Panc1 (cell line): ENCODE data around the gene CLNK. TPM values are rescaled to one million over a fixed set of nuclear protein-coding genes. Genes with fewer than 3 reads are reported as not detected.

Experiments
- ATAC-seq: fragments of 200-7000 bp; cut with Tn5 transposase; 2 replicates; pipeline ENCODE4 v1.9.1; 2020; ENCODE audit warnings: mild to moderate bottlenecking, moderate library complexity
- BruUV-seq: library from RNA; stranded (reverse); fragments of 400-500 nt; replicated peaks from 2 replicates; lab custom pipeline; 2021; lab: Mats Ljungman, UMichigan
- CTCF ChIA-PET: fragments of 300-600 bp; sonication (Branson Sonifier 250); formaldehyde crosslinking; loops from one replicate; lab custom pipeline; 2022; ENCODE audit warnings: antibody characterized with exemption; lab: Charles Lee
- POLR2A ChIA-PET: fragments of 300-600 bp; sonication (Branson Sonifier 250); formaldehyde crosslinking; loops from one replicate; lab custom pipeline; 2022; ENCODE audit warnings: antibody characterized with exemption; lab: Charles Lee
- DNase-seq: peaks from one replicate; pipeline ENCODE4 v3.0.0-alpha.2; 2010; ENCODE audit warnings: low read depth, low spot score
- H3K27ac ChIP-seq: 2 replicates; pipeline ENCODE4 v1.5.1; 2011; ENCODE audit warnings: mild to moderate bottlenecking, low read length, inconsistent platforms
- H3K27me3 ChIP-seq: fragments of 200-500 bp; sonication (Bioruptor generic); 2 replicates; pipeline ENCODE4 v1.6.0; 2014; ENCODE audit warnings: low read length, inconsistent platforms; ENCODE audit not compliant: control insufficient read depth, insufficient read depth
- H3K36me3 ChIP-seq: fragments of 200-500 bp; sonication (Bioruptor generic); 2 replicates; pipeline ENCODE4 v1.5.1; 2014; ENCODE audit warnings: inconsistent platforms, mild to moderate bottlenecking, low read length, moderate library complexity; ENCODE audit not compliant: control insufficient read depth, insufficient read depth
- H3K4me1 ChIP-seq: 2 replicates; pipeline ENCODE4 v1.5.1; 2011; ENCODE audit warnings: inconsistent platforms, mild to moderate bottlenecking, low read length, moderate library complexity; ENCODE audit not compliant: control insufficient read depth, insufficient read depth
- H3K4me3 ChIP-seq, 2 experiments: 2 replicates each; pipeline ENCODE4 v1.5.1; 2011 to 2012; ENCODE audit warnings: low read depth in 2 of 2, low read length in 2 of 2, mild to moderate bottlenecking in 2 of 2, inconsistent platforms in 1 of 2, moderate library complexity in 1 of 2
- H3K9me3 ChIP-seq: fragments of 200-500 bp; sonication (Bioruptor generic); 2 replicates; pipeline ENCODE4 v1.5.1; 2014; ENCODE audit warnings: low read depth, mild to moderate bottlenecking, inconsistent platforms, low read length, moderate library complexity; ENCODE audit not compliant: control insufficient read depth, insufficient read depth
- CTCF ChIP-seq: fragments of 450-650 bp; IDR thresholded peaks from 2 replicates; pipeline ENCODE4 v1.5.1; 2017; ENCODE audit warnings: mild to moderate bottlenecking
- REST ChIP-seq, 2 experiments: IDR thresholded peaks; 2 replicates each; pipeline ENCODE4 v1.6.1; 2011 to 2012; ENCODE audit warnings: low read depth in 2 of 2, control low read depth in 1 of 2, low read length in 1 of 2, mild to moderate bottlenecking in 1 of 2, moderate library complexity in 1 of 2; ENCODE audit not compliant: insufficient read depth in 1 of 2
- SIN3A ChIP-seq: IDR thresholded peaks from 2 replicates; pipeline ENCODE4 v1.6.1; 2012; ENCODE audit warnings: low read depth, mild to moderate bottlenecking, low read length, moderate library complexity, borderline replicate concordance; ENCODE audit not compliant: insufficient read depth
- TCF7L2 ChIP-seq: IDR thresholded peaks from 2 replicates; pipeline ENCODE4 v1.6.1; 2011; ENCODE audit warnings: mild to moderate bottlenecking, low read depth, low read length, inconsistent platforms
- in situ Hi-C: cut with HindIII; loops from 2 replicates; pipeline ENCODE4 v1.10.0; 2016; ENCODE audit warnings: low sequenced_read_pairs, low pct_unique_long_range_greater_than_20kb
- intact Hi-C: fragments of 100-400 bp; cut with micrococcal nuclease; formaldehyde crosslinking; loops from one replicate; pipeline ENCODE4 v1.10.0; 2022; ENCODE audit not compliant: unreplicated experiment
- total RNA-seq: library from RNA; stranded (reverse); gene quantifications from one replicate; pipeline ENCODE4 v1.2.1, GENCODE V29; 2021; ENCODE audit not compliant: unreplicated experiment

CLNK gene
- total RNA-seq, 1 experiment from 2014 or later: not detected

- Histone ChIP-seq H3K27me3 (no peaks in the 10 kb centered on the region), H3K27ac (no peak overlapping the region), H3K9me3 (no peaks in the 10 kb centered on the region), H3K4me3 (no peak overlapping the region), H3K36me3 (no peaks in the 10 kb centered on the region), H3K4me1 (no peaks in the 10 kb centered on the region)
- TF ChIP-seq CTCF (no peak), TCF7L2 (no peak), SIN3A (no peak), REST (IDR thresholded peaks at IDR 0.05; ENCODE audit: insufficient read depth in 1 of 2, low read depth in 2 of 2, low read length in 1 of 2) (no peak)
- DNase-seq: no peak
- BruUV-seq: no TSS peak
- no peak for ATAC-seq
- in situ Hi-C loops (no loop called here), intact Hi-C loops (no loop called here)
- CTCF ChIA-PET: no interaction called here
- POLR2A ChIA-PET: no interaction called here
Measured at GRCh38 chr4:10589321-10589720, 95.2 kb downstream of the CLNK start.

GRCh38 chr4:10587697-10588096 lies 96.9 kb downstream of the CLNK start:
- CTCF ChIA-PET: no interaction called here
- no peak overlapping the region for H3K4me3 ChIP-seq
- ATAC-seq (no peak), DNase-seq (no peak)
- H3K36me3 ChIP-seq: no peaks in the 10 kb centered on the region
- H3K9me3 ChIP-seq: no peaks in the 10 kb centered on the region
- no peak for TF ChIP-seq CTCF
- BruUV-seq: no TSS peak
- no peak overlapping the region for H3K27ac ChIP-seq
- intact Hi-C loops (no loop called here), in situ Hi-C loops (no loop called here)
- POLR2A ChIA-PET: no interaction called here
- no peaks in the 10 kb centered on the region for H3K27me3 ChIP-seq
- no peaks in the 10 kb centered on the region for H3K4me1 ChIP-seq

GRCh38 chr4:10587296-10587695 lies 97.3 kb downstream of the CLNK start:
- no TSS peak for BruUV-seq
- intact Hi-C loops (no loop called here), in situ Hi-C loops (no loop called here)
- CTCF ChIA-PET: no interaction called here
- no peaks in the 10 kb centered on the region for H3K36me3 ChIP-seq
- DNase-seq (no peak), ATAC-seq (no peak)
- H3K4me3 ChIP-seq: no peak overlapping the region
- H3K27me3 ChIP-seq: no peaks in the 10 kb centered on the region
- no peaks in the 10 kb centered on the region for H3K9me3 ChIP-seq
- POLR2A ChIA-PET: no interaction called here
- no peak for TF ChIP-seq TCF7L2
- H3K27ac ChIP-seq: no peak overlapping the region
- no peaks in the 10 kb centered on the region for H3K4me1 ChIP-seq
